ENCODE results near the gene KLHL24.
"Not testable (repeated sequence)": the region's sequence is repeated elsewhere in the genome, so short reads cannot be mapped to it uniquely, and the experiment has no call there.

KLHL24 gene, protein sequence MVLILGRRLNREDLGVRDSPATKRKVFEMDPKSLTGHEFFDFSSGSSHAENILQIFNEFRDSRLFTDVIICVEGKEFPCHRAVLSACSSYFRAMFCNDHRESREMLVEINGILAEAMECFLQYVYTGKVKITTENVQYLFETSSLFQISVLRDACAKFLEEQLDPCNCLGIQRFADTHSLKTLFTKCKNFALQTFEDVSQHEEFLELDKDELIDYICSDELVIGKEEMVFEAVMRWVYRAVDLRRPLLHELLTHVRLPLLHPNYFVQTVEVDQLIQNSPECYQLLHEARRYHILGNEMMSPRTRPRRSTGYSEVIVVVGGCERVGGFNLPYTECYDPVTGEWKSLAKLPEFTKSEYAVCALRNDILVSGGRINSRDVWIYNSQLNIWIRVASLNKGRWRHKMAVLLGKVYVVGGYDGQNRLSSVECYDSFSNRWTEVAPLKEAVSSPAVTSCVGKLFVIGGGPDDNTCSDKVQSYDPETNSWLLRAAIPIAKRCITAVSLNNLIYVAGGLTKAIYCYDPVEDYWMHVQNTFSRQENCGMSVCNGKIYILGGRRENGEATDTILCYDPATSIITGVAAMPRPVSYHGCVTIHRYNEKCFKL

DNA sequence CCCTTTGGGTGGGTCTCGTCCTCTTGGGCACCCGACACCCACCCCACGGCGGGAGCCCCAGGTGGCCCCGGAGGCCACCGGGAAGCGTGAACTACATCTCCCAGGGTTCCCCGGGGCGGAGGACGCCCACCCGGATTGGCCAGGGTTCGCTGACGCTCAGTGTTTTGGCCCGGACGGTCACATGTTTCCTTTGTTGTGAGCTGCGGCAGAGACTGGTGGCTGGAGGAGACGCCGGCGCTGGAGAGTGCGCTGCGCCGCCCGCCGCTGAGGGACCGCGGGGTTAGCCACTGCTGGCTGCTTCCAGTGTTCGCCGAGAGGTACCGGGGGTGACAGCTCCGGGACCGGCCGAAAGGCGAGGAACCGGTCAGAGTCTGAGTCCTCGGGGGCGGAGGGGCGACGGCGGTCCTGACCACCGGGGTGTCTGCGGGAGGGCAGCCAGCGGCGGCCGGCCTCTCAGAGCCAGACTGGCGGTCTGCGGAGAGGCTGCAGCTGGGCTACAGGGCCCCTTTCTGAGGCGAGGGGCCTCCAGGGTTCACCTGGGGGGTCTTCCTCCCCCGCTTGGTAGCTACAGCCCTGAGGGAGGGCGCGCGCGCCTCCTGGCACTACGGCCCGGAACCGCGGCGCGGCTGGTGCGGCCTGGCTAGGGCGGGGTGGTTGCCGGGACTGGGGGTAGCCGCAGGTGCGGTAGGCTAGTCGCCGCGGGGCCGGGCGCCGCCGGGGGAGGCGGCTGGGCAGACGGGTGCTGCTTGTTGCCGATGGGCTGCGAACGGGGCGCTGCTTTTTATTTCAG lies at the start of gene KLHL24:
Gene KLHL24 (plus strand): TSS at position 193 of the 790 bp plus-strand sequence. CDS start 14,734 bp downstream, outside the sequence.
- peak; percentile 96 for DNase-seq

DNA sequence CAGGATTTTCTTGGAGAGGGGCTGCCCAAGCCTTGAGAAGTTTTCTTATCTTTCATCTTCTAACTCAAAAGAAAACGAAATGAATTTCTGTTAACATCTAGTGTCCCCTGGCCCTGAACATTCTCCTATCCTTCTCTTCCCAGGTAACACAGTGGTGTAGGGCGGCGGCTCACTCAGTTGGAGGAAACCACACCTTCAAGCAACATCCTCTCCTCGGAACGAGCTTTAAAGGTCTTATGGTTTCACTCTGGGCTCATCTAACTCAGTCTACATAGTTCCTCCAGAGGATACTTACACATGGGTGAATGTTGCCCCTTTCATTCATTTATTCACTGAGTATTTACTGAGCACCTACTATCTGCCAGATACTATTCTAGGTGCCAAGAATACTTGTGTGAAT lies 48.9 kb upstream of the KLHL24 start:
- DNase-seq = no peak

DNA sequence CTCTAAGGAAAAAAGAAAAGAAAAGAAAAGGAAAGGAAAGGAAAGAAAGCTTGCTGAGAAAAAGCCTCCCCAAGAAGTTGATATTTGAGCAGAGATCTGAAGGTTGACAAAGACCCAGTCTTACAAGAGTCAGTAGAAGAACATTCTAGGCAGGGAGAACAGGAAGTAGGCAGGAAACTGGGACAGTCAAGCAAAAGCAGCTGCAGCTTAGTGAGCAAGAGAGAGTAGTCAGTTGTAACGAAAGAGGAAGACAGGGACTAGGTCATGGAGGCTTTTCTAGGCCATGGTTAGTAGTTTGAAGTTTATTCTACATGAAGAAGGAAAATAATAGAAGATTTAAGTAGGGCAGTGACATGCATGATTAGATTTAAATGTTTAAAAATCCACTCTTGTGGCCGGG lies 48.1 kb upstream of the KLHL24 start:
- DNase-seq = peak; percentile 45

DNA sequence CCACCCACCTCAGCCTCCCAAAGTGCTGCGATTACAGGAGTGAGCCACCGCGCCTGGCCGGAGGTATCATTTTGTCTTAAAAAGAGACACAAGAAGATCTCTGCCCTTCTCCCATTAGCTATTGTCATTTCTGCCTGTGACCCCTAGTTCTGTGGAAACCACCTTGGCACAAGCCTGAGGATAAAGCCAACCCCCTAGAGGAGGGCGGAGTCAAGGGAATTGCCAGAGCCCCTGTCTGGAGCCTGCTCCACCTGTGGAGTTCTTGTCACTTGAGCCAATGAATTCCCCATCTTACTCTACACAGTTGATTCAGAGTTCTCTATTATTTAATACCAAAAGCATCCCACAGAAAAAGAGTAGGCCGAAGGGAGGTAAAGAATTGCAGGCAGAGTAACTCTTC lies 45.0 kb upstream of the KLHL24 start:
- DNase-seq = no peak

DNA sequence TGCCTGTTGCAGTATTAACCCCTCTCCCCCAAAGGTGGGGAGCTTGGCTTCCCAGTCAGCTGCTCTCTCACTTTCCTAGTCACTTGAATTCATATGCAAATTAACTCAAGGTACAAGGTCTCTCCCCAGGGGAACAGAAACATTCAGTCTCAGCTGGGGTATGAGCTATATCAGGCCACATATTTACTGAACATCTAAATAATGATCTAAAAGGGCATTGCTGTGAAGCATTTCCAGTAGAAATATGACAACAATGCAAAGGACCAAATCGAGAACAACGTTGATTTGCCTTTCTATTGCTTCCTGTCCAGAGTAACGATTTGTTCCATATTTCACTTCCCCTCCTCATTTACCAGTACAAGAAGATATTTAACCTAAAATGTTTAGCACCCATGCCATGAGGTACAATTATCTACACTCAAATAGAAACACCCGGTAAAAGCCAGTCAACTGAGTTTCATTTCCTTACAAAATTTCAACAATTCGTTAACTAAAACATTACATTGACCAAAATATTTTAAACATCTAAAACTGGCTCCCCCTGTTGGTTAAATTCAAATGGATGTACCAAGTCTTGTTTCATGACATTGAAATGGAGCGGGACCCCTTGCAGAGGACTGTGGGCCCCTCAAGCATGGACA lies 43.4 kb upstream of the KLHL24 start:
- DNase-seq = peak; percentile 53

DNA sequence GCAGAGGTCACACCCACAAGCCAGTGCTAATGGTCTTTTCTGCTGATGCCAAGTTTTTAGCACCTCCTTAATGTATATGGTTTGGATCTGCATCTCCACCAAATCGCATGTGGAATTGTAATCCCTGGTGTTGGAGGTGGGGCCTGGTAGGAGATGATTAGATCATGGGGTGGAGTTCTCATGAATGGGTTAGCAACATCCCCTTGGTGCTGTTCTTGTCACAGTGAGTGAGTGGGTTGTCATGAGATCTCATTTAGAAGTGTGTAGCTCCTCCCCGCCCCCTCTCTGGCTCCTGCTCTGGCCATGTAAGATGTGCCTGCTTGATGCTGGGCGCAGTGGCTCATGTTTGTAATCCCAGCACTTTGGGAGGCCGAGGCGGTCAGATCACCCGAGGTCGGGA lies 42.6 kb upstream of the KLHL24 start:
- DNase-seq = no peak

DNA sequence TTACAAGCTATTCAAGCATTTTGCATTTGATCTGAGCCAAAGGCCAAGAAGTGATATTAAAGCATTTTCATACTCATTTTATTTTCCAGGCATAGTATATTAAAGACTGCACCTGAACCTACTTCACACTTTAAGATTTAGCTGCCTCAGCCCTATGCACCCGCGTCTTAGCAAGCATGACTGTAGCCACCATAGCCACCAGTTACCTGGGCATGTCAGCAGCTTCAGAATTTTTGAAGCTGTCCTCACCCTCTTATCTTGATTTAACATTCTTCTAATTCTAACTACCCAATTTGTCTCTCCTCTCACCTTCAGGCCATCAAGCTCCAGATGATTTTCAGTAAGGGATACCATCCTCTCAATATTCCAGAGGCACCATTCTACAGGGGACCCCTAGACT lies 40.8 kb upstream of the KLHL24 start:
- DNase-seq = no peak

DNA sequence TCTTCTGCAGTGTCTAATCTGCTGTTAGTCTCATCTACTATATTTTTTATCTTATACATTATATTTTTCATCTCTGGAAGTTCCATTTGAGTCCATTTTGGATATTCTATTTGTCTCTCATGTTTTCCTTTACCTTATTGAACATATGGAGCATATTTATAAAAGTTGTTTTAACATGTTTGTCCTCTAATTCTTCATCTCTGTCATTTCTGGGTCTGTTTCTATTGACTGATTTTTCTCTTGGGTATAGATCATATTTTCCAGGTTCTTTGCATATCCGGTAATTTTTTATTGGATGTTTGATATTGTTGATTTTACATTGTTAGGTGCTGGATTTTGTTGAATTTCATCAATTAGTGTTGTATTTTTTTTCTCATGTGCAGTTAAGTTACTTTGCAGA lies 37.5 kb upstream of the KLHL24 start:
- DNase-seq = no peak

DNA sequence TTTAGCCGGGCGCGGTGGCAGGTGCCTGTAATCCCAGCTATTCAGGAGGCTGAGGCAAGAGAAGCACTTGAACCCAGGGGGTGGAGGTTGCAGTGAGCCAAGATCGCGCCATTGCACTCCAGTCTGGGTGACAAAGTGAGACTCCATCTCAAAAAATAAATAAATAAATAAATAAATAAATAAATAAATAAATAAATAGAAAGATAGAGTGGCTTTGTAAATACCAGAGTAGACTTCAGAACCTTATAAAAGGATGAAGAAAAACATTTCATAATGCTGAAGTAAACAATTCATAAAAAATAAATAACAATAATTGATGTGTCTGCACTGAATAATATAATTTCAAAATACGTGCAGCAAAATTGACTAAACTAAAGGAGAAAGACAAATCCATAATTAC lies 24.1 kb upstream of the KLHL24 start:
- not testable (repeated sequence) for DNase-seq

DNA sequence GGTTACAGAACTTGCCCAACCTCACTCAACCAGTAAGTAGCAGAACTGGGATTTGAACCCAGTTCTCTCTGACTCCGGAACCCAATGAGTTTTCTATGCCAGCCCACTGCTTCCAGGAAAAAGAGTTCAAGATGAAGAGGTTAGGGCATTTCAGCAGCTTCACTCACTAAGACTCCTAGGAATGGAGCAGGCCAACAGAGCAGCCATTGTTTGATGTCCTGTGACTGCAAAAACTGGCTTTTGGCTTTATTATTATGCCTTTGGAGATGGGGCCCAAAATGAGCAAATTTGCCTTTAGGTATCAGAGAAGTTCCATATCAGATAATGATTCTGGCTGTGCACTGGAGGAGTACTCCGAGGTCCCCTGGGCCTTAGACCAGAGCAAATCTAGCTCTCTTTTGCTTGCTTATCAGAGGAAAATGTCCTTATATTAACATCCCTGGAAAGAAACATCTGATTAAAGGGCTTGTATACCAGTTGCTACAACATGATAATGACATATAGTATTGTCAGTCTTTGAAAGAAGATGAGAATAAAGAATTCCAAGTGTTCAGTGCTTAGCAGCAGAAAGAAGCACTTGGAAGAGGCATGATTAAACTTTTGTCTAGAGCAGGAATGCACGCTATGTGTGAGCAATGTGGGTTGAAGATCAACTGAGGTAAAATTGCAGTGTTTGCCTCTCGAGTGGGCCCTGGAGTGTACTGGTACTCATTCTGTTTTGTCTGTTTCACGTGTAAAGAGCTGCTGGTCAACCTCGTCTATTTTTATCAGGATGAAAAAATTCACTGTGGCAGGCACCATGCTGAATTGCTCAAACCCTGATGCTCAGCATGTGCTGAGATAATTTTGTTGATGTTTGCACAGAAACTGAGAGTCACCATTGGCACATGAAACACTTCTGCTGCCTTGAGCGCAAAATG lies 21.8 kb upstream of the KLHL24 start:
- DNase-seq = no peak

DNA sequence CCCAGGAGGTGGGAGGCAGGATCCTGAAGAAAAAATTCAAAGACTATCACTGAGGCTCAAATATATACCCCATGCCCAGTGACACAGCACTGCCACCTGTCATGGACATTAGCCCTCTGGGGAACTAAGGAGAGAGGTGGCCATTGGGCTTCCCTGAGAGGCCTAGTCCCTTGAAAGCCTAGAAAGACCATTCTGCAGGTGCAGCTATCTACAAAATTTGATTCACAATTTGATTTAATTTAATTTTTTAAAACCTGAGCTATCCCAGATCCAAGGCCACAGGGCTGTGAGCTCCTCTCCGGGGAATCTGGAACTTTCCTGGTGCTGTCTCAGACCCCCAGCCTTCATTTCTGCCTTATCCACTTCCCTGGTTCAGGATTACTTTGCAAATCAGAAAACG lies 16.9 kb upstream of the KLHL24 start:
- DNase-seq = no peak

DNA sequence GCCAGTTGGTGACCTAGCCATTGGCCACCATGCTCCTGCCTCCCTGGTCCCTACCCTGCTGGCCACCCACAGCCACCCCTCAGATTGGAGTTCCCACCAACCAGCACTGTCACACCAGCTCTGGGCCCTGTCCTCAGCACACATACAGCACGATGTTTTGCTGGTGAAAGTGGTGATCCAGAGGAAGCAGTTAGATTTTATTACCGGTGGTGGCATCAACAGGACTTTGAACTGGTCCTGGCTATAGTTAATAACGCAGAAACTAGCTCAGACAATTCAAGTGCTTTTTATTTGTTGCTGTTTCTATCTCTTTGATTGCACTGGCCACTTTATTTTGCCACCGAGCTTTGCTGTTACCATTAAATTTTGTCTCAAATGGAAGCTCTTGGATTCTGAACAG lies 16.4 kb upstream of the KLHL24 start:
- DNase-seq = no peak

DNA sequence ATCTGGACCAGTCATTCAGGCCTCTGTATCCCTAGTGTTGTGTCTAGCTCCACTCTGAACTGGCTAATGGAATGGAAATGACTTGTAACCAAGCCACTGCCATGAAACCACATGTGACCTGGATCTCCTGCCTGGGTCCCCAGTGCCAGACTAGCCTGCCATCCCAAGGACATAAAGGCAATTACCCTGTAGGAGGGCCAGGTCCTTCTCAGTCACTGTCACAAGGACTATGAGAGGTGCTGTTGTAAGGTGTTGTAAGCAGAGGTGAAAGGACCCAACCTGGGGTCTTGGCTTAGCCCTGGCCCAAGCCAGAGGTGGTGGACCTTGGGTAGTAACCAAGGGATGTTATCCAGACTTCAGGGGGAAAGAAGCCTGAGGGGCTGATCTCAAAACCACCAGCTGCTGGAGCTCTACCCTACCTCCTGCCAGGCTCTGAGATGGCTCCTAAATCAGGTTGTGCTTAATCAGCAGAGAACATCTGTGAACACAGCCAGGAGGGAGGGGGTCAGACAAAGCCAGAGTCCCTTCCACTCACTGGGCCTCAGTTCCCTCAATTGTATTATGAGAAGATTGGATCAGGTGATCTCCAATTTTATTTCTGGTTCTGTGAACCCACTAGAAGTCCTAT lies 15.7 kb upstream of the KLHL24 start:
- DNase-seq = peak; percentile 42

DNA sequence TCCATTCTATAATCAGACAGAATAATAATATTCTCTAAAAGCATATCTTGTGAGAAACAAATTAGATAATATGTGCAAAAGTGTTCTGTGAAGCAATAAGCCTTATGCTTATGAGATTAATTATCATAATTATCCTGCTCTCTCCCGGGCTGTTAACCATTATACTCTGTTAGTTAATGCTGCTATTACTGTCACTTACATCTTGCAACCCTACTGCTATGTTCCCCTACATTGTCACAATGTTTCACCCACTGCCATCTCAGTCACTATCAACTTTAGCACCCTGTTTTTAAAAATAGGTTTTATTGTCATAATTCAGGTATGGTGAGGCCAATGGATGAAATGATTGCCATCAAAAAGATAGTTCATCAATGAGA lies 15.2 kb upstream of the KLHL24 start:
- no peak for DNase-seq

DNA sequence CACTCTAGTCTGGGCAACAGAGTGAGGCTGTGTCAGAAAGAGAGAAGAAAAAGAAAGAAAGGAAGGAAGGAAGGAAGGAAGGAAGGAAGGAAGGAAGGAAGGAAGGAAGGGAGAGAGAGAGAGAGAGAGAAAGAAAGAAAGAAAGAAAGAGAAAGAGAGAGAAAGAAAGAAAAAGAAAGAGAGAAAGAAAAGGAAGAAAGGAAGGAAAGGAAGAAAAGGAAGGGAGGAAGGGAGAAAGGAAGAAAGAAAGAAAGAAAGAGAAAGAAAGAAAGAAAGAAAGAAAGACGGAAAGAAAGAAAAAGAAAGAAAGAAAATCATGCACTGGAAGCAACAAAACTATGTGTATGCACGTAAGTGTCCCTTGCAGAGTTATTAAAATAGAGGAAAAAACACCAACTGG lies 12.9 kb upstream of the KLHL24 start:
- DNase-seq = not testable (repeated sequence)

DNA sequence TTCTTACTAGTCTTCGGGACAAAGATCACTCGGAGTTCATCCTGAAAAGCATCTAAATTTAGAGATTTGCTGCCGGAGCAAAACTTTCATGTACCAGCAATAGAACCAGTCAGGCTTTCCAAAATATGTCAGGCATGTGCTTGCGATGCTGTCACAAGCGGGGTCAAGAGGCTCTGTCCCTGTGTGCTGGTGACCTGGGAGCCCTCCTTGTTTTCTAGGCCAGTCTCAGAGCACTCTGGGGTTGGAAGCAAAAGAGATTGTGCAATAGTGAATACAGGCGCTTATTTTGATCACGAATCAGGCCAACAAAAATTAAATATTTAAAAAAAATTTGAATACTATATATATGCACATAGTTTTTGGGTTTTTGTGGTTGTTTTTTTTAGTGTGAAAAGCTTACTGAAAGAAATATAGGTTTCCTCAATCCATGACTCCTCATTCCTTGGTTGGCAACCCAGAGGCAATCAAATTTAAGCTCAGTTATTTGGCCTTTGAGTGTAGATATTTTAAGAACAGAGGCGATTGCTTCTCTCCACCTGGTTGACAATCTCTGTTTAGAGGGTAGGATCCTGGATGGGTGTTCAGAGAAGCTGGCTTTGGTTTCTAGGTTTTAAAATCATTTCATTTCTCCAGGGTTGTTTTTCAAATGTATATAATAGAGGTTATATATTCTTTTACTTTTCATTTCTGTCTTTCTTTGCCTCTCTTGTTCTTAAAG lies 8.4 kb upstream of the KLHL24 start:
- DNase-seq = no peak

DNA sequence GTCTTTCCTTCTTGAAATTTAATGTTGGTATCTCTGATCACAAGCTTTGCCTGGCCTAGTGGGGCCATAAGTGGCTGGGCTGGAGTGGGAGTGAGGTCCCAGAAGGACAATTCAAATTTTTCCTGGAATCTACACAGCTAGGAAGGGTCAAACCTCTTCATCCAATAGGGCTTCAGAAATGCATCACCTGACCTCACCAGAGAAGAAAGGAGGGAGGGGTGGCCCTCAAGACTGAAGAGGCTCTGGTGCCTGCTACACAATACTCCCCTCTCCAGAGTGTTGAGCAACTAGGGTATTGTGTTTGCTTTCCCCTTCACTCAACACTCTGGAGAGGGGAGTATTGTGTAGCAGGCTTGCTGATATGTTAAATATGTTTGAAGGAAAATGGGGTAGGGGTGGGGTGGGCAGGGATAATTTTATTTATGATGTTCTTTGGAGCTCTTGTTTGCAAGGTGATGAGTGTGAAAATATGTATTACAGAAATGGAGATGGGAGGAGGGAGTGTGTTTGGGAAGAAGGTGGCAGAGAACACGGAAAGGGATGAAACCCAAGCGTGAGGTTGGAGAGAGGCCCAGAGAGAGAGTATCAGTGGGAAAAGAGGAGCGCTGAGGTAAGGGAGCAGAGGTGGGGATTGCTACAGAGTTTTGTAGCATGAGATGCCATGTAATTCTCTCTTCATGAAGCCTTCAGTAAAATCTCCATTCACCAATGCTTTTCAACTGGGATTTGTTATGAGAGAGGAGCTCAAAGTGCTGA lies 5.7 kb upstream of the KLHL24 start:
- no peak for DNase-seq

DNA sequence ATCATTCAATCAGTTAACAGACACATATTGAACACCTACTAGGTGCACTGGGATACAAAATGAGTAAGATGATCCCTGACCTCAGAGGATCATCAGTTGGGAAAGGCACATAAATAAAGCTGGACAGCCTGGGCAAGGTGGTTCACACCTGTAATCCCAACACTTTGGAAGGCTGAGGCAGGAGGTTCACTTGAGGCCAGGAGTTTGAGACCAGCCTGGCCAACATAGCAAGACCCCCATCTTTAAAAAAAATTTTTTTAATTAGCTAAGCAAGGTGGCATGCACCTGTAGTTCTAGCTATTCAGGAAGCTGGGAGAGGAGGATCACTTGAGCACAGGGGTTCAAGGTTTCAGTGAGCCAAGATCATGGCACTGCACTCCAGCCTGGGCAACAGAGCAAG lies 3.7 kb upstream of the KLHL24 start:
- DNase-seq = no peak

DNA sequence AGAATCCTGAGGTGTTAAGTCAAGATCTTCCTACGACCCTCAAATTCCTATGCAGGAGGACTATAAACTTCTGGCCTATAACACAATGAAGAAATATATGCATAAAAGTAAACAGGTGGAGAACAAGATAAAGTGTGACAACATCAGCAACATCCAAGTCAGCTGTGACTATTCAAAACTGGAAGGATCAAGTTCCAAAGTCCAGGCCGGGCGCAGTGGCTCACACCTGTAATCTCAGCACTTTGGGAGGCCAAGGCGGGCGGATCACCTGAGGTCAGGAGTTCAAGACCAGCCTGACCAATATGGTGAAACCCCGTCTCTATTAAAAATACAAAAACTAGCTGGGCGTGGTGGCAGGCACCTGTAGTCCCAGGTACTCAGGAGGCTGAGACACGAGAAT lies 2.7 kb upstream of the KLHL24 start:
- not testable (repeated sequence) for DNase-seq

DNA sequence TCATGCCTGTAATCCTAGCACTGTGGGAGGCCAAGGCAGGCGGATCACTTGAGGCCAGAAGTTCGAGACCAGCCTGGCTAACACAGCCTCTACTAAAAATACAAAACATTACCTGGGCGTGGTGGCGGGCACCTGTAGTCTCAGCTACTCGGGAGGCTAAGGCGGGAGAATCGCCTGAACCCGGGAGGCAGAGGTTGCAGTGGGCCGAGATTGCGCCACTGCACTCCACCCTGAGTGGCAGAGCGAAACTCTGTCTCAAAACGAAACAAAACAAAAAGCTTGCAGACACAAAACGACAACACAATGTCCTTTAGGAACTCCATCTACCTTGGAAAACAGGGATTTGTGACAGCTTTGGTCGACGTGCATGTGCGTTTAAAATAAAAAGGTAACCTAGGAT lies 716 bp upstream of the KLHL24 start:
- DNase-seq = no peak

DNA sequence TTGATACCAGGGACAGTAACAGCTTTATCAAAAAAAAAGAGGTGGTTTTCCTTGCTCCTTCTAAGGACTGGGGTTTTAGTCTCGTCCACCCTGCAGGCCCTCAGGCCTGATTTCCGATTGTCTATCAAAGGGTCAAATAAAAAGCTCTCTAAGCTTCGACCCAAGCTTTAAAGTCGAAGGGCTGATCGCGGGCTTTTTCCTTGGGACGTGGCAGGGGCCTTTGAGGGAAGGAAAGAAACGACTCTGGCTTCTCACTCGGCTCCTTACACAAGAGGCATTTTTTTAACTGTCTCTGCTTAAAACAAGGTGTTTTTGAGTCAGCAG lies 354 bp upstream of the KLHL24 start:
- no peak for DNase-seq

All from hematopoietic multipotent progenitor cell treated with erythropoietin and hydrocortisone succinate and interleukin-3 and kit ligand, for 6 days (in vitro differentiated cells).